K562 (cell line): ENCODE data around the gene ASMTL. TPM values are rescaled to one million over a fixed set of nuclear protein-coding genes. Genes with fewer than 3 reads are reported as not detected.

Source experiments
- ATAC-seq: fragments of 200-7000 bp; cut with Tn5 transposase; 3 replicates; pipeline ENCODE4 v1.9.1; 2020; ENCODE audit warnings: moderate library complexity
- BruUV-seq: library from RNA; stranded (reverse); fragments of 400-500 nt; replicated peaks from 2 replicates; lab custom pipeline; 2021; lab: Mats Ljungman, UMichigan
- CTCF ChIA-PET: fragments of 300-600 bp; formaldehyde crosslinking; extraction: SDS; loops from one replicate; lab custom pipeline; 2021; ENCODE audit warnings: low intra/inter-chr PET ratio; lab: Yijun Ruan, JAX
- POLR2A ChIA-PET: fragments of 300-600, 350-650 bp; sonication (Branson Sonifier 250); formaldehyde crosslinking; extraction: SDS; loops from one replicate; lab custom pipeline; 2021; ENCODE audit warnings: antibody characterized with exemption, inconsistent platforms; lab: Yijun Ruan, JAX
- DNase-seq, 4 experiments: peaks; one replicate each; pipeline versions ENCODE4 v3.0.0 to v3.0.0-alpha.2; 2011 to 2018; ENCODE audit warnings: low spot score in 3 of 4, mixed read lengths in 3 of 4; ENCODE audit errors: extremely low read depth in 1 of 4
- FAIRE-seq: peaks from 2 replicates; lab custom pipeline; 2011; peaks lifted over from hg19 to GRCh38; lab: Jason Lieb, UNC
- H2AFZ ChIP-seq: 2 replicates; pipeline ENCODE4 v1.6.0; 2011; ENCODE audit warnings: low read depth, low read length, control low read depth, inconsistent platforms
- H3K27ac ChIP-seq: fragments of 200-600 bp; 3 replicates; pipeline ENCODE4 v1.8.0; 2011; ENCODE audit warnings: low read depth, mild to moderate bottlenecking, control low read depth, inconsistent platforms, low read length, moderate library complexity, mixed read lengths; ENCODE audit errors: extremely low read depth
- H3K27me3 ChIP-seq, 2 experiments: fragments of 300-600 bp in 1 of 2; 2 replicates in 1 of 2; 3 replicates in 1 of 2; pipeline versions ENCODE4 v1.6.0 to v1.8.0; 2011; ENCODE audit warnings: inconsistent platforms in 2 of 2, low read length in 2 of 2, mild to moderate bottlenecking in 1 of 2, mixed read lengths in 1 of 2, moderate library complexity in 1 of 2; ENCODE audit not compliant: control insufficient read depth in 2 of 2, insufficient read depth in 2 of 2
- H3K36me3 ChIP-seq: fragments of 300-600 bp; 3 replicates; pipeline ENCODE4 v1.8.0; 2011; ENCODE audit warnings: mild to moderate bottlenecking, low read length, inconsistent platforms; ENCODE audit not compliant: control insufficient read depth, insufficient read depth
- H3K4me1 ChIP-seq, 2 experiments: fragments of 200-600 bp in 1 of 2; replicated peaks in 1 of 2; 2 replicates in 1 of 2; 3 replicates in 1 of 2; pipeline versions ENCODE4 v1.5.1 to v1.8.0; 2011; ENCODE audit warnings: inconsistent platforms in 2 of 2, low read length in 2 of 2, mild to moderate bottlenecking in 1 of 2, mixed read lengths in 1 of 2, moderate library complexity in 1 of 2; ENCODE audit not compliant: control insufficient read depth in 2 of 2, insufficient read depth in 2 of 2
- H3K4me2 ChIP-seq: 2 replicates; pipeline ENCODE4 v1.6.1; 2011; ENCODE audit warnings: low read length, control low read depth, inconsistent platforms, mixed read lengths; ENCODE audit not compliant: insufficient read depth
- H3K4me3 ChIP-seq: fragments of 200-600 bp; sonication (generic), shearing (Covaris generic); 2 replicates; pipeline ENCODE4 v1.5.1; 2016; ENCODE audit warnings: control low read depth, inconsistent platforms
- H3K79me2 ChIP-seq: fragments of 200-600 bp; 3 replicates; pipeline ENCODE4 v1.8.0; 2011; ENCODE audit warnings: low read length, inconsistent platforms; ENCODE audit not compliant: control insufficient read depth, insufficient read depth
- H3K9ac ChIP-seq, 2 experiments: 2 replicates each; pipeline versions ENCODE4 v1.6.0 to v1.6.1; 2011; ENCODE audit warnings: low read depth in 2 of 2, low read length in 2 of 2, control low read depth in 1 of 2, inconsistent platforms in 1 of 2, mild to moderate bottlenecking in 1 of 2, mixed read lengths in 1 of 2; ENCODE audit not compliant: insufficient read depth in 1 of 2
- H3K9me1 ChIP-seq: one replicate; pipeline ENCODE4 v1.6.0; 2011; ENCODE audit warnings: inconsistent platforms, mild to moderate bottlenecking, low read length, moderate library complexity; ENCODE audit not compliant: control insufficient read depth, insufficient read depth
- H3K9me3 ChIP-seq: replicated peaks from 2 replicates; pipeline ENCODE4 v1.5.1; 2011; ENCODE audit warnings: low read depth, low read length, inconsistent platforms; ENCODE audit not compliant: control insufficient read depth, insufficient read depth
- H4K20me1 ChIP-seq: replicated peaks from 2 replicates; pipeline ENCODE4 v1.6.1; 2011; ENCODE audit warnings: low read length, inconsistent platforms, mixed read lengths; ENCODE audit not compliant: control insufficient read depth, insufficient read depth
- BCOR ChIP-seq: fragments of 450-650 bp; IDR thresholded peaks from 2 replicates; pipeline ENCODE4 v1.6.1; 2016
- HDAC2 ChIP-seq: fragments of 450-650 bp; IDR thresholded peaks from 2 replicates; pipeline ENCODE4 v1.6.1; 2016; ENCODE audit warnings: mild to moderate bottlenecking
- ILF3 ChIP-seq: fragments of 450-650 bp; IDR thresholded peaks from 2 replicates; pipeline ENCODE4 v1.6.1; 2018; ENCODE audit warnings: antibody characterized with exemption, mild to moderate bottlenecking, moderate library complexity, borderline replicate concordance
- KDM1A ChIP-seq, 2 experiments: fragments of 450-650 bp; IDR thresholded peaks; 2 replicates each; pipeline ENCODE4 v1.6.1; 2016; ENCODE audit warnings: mild to moderate bottlenecking in 2 of 2
- LARP7 ChIP-seq: fragments of 450-650 bp; IDR thresholded peaks from 2 replicates; pipeline ENCODE4 v1.6.1; 2016
- MECOM ChIP-seq: fragments of 250-450 bp; sonication (Bioruptor Pico); IDR thresholded peaks from 2 replicates; pipeline ENCODE4 v1.8.0; 2022; ENCODE audit warnings: inconsistent platforms
- NCOR1 ChIP-seq: fragments of 450-650 bp; IDR thresholded peaks from 2 replicates; pipeline ENCODE4 v1.6.1; 2016; ENCODE audit warnings: mild to moderate bottlenecking, moderate library complexity
- PPARD ChIP-seq: fragments of 250-450 bp; sonication (Bioruptor Pico); IDR thresholded peaks from 2 replicates; pipeline ENCODE4 v1.8.0; 2022; ENCODE audit warnings: inconsistent platforms, mild to moderate bottlenecking, moderate library complexity
- PTBP1 ChIP-seq: fragments of 200-400 bp; formaldehyde crosslinking; IDR thresholded peaks from 2 replicates; pipeline ENCODE4 v1.6.1; 2017; ENCODE audit warnings: low read depth, low read length
- RBM25 ChIP-seq: fragments of 200-400 bp; formaldehyde crosslinking; IDR thresholded peaks from 2 replicates; pipeline ENCODE4 v1.6.1; 2018; ENCODE audit warnings: low read length, low read depth, moderate library complexity; ENCODE audit not compliant: severe bottlenecking
- RCOR1 ChIP-seq, 2 experiments: IDR thresholded peaks; 2 replicates each; pipeline ENCODE4 v1.6.1; 2012; ENCODE audit warnings: low read depth in 2 of 2, low read length in 2 of 2, borderline replicate concordance in 1 of 2, improper control_type of control experiment in 1 of 2
- SMARCA5 ChIP-seq: fragments of 450-650 bp; IDR thresholded peaks from 2 replicates; pipeline ENCODE4 v1.6.1; 2016
- ZBTB26 ChIP-seq: fragments of 450-650 bp; formaldehyde crosslinking; IDR thresholded peaks from 2 replicates; pipeline ENCODE4 v1.4.0; 2022; ENCODE audit warnings: missing genetic modification characterization
- ZNF146 ChIP-seq: IDR thresholded peaks from one replicate; pipeline ENCODE4 v1.6.1; 2018; ENCODE audit warnings: missing compliant biosample characterization; ENCODE audit not compliant: unreplicated experiment
- WGBS: fragments of 100-300 bp; shearing (Covaris generic); methylation state at CpG from one replicate; pipeline ENCODE4 v1.1.6; 2016; ENCODE audit warnings: low coverage, mixed read lengths; ENCODE audit not compliant: insufficient coverage; ENCODE audit errors: missing lambda C conversion rate; 5-methylcytosine and 5-hydroxymethylcytosine counted together
- in situ Hi-C: fragments of 300-500 bp; cut with MboI; formaldehyde crosslinking; loops from 4 replicates; pipeline ENCODE4 v1.15.0; 2018; ENCODE audit warnings: inconsistent platforms, mixed read lengths
- intact Hi-C: fragments of 100-400 bp; cut with micrococcal nuclease; formaldehyde crosslinking; loops from 2 replicates; pipeline ENCODE4 v1.14.2; 2022
- polyA plus RNA-seq, 8 experiments: library from polyadenylated mRNA; depleted of rRNA in 4 of 8; stranded (reverse) in 5 of 8; unstranded in 3 of 8; fragments of >200 nt; fragmentation: Nextera tagmentation in 2 of 8; fragmentation: Illumina TruSeq in 1 of 8; extraction: Ambion mirVana in 2 of 8; extraction: Trizol in 1 of 8; gene quantifications; 2 replicates each; pipeline versions ENCODE4 v1.2.1 to v1.2.3, GENCODE V29; 2011 to 2014; ENCODE audit warnings: inconsistent platforms in 1 of 8, missing spikeins in 1 of 8
- total RNA-seq, 7 experiments: library from RNA; depleted of rRNA in 6 of 7; stranded (reverse); fragments of >200 nt in 6 of 7; fragmentation: Illumina TruSeq in 2 of 7; extraction: Trizol in 2 of 7; gene quantifications; 2 replicates each; pipeline versions ENCODE4 v1.2.1 to v1.2.3, GENCODE V29; 2011 to 2021; ENCODE audit warnings: low replicate concordance in 1 of 7
- TF ChIP-seq, protein P1 (sequence below): fragments of 250-450 bp; sonication (Bioruptor Pico); IDR thresholded peaks from 2 replicates; pipeline ENCODE4 v1.4.0; 2020; ENCODE audit warnings: mild to moderate bottlenecking
- TF ChIP-seq, protein P2 (sequence below): fragments of 200-800 bp; sonication (Bioruptor generic); IDR thresholded peaks from 2 replicates; pipeline ENCODE4 v1.6.1; 2017; ENCODE audit warnings: missing genetic modification characterization, missing compliant biosample characterization
- TF ChIP-seq, protein P3 (sequence below): conservative IDR thresholded peaks from 2 replicates; pipeline ENCODE4 v1.6.1; 2011; ENCODE audit warnings: low read depth, mild to moderate bottlenecking, low read length; ENCODE audit not compliant: control insufficient read depth

Gene ASMTL
- total and polyA plus RNA-seq, 9 of the 15 experiments (the other 6 are each of a cell fraction or from before 2014, with no cell fraction given): 0.56 to 20.6 (median 7.6) TPM

- TF ChIP-seq LARP7 (no peak), ILF3 (no peak), PPARD (no peak), NCOR1 (no peak)
- TF ChIP-seq, protein P1, sequence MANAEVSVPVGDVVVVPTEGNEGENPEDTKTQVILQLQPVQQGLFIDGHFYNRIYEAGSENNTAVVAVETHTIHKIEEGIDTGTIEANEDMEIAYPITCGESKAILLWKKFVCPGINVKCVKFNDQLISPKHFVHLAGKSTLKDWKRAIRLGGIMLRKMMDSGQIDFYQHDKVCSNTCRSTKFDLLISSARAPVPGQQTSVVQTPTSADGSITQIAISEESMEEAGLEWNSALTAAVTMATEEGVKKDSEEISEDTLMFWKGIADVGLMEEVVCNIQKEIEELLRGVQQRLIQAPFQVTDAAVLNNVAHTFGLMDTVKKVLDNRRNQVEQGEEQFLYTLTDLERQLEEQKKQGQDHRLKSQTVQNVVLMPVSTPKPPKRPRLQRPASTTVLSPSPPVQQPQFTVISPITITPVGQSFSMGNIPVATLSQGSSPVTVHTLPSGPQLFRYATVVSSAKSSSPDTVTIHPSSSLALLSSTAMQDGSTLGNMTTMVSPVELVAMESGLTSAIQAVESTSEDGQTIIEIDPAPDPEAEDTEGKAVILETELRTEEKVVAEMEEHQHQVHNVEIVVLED (CRISPR knock-in tag): no peak
- TF ChIP-seq, protein P2, sequence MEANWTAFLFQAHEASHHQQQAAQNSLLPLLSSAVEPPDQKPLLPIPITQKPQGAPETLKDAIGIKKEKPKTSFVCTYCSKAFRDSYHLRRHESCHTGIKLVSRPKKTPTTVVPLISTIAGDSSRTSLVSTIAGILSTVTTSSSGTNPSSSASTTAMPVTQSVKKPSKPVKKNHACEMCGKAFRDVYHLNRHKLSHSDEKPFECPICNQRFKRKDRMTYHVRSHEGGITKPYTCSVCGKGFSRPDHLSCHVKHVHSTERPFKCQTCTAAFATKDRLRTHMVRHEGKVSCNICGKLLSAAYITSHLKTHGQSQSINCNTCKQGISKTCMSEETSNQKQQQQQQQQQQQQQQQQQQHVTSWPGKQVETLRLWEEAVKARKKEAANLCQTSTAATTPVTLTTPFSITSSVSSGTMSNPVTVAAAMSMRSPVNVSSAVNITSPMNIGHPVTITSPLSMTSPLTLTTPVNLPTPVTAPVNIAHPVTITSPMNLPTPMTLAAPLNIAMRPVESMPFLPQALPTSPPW: no peak
- TF ChIP-seq, all 486 proteins: peak for 6
These were observed 34.1 kb upstream of the ASMTL start (continued) for GRCh38 chrX:1486749-1487361.

DNA sequence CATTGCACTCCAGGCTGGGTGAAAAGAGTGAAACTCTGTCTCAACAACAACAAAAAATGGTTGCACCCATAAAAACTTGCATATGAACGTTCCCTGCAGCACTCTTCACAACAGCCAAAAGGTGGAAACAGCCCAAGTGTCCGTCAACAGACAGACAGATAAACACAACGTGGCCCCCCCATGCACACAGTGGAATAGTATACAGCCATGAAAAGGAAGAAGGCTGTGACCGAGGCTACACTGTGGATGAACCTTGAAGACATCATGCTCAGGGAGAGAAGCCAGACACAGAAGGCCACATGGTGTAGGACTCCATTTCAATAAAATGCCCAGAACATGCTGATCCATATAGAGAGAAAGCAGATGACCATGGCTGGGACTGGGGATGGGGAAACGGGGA lies 33.5 kb upstream of the ASMTL start:
- 37% methylated on average over 3 of the region's 5 CpGs for WGBS
- no peaks in the 10 kb centered on the region for H3K36me3 ChIP-seq
- POLR2A ChIA-PET: no interaction called here
- H3K9ac ChIP-seq: no peak overlapping the region
- H3K9me1 ChIP-seq: no peaks in the 10 kb centered on the region
- H3K27me3 ChIP-seq: no peaks in the 10 kb centered on the region
- H3K79me2 ChIP-seq: no peaks in the 10 kb centered on the region
- no peak for DNase-seq
- H3K4me1 ChIP-seq: peaks cover 7 to 11% of the 10 kb centered on the region in 2 experiments
- in situ Hi-C loops: no loop called here
- CTCF ChIA-PET: no interaction called here
- 0 out of 2 replicates have a peak, but pooled peaks cover 2% of the 10 kb centered on the region for H3K9me3 ChIP-seq
- BruUV-seq: no TSS peak
- intact Hi-C loops: no loop called here
- H3K27ac ChIP-seq: no peak overlapping the region
- no peak overlapping the region for H3K4me3 ChIP-seq
- H3K4me2 ChIP-seq: no peak overlapping the region
- H2AFZ ChIP-seq: peak overlapping the region; percentile 68; the same call in 1 of the 2 replicates
- no peaks in the 10 kb centered on the region for H4K20me1 ChIP-seq
- FAIRE-seq: no peak
- ATAC-seq: no peak
- TF ChIP-seq HDAC2: peak; percentile 59; the same call in 1 of the 2 replicates
- peak; percentile 34; the same call in 1 of the 2 replicates for TF ChIP-seq SMARCA5
- no peak for TF ChIP-seq MECOM (CRISPR knock-in tag)
- TF ChIP-seq RBM25: peak; percentile 86
- peak; percentile 100 for TF ChIP-seq ZNF146 (CRISPR knock-in tag)
- TF ChIP-seq BCOR: peak; percentile 86
- TF ChIP-seq ZBTB26 (CRISPR knock-in tag): no peak
- 0 out of 2 replicates have a peak, but pooled peaks have one; percentile 37 for TF ChIP-seq PTBP1
- TF ChIP-seq KDM1A (IDR thresholded peaks at IDR 0.05): peak in 1 of 2 experiments; percentile 42; a peak in 1 of 4 replicates
- TF ChIP-seq, protein P3, sequence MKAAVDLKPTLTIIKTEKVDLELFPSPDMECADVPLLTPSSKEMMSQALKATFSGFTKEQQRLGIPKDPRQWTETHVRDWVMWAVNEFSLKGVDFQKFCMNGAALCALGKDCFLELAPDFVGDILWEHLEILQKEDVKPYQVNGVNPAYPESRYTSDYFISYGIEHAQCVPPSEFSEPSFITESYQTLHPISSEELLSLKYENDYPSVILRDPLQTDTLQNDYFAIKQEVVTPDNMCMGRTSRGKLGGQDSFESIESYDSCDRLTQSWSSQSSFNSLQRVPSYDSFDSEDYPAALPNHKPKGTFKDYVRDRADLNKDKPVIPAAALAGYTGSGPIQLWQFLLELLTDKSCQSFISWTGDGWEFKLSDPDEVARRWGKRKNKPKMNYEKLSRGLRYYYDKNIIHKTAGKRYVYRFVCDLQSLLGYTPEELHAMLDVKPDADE: no peak
- 0 out of 4 replicates have a peak, but pooled peaks of 1 of the 2 experiments have one; percentile 40 for TF ChIP-seq RCOR1 (IDR thresholded peaks at IDR 0.05; ENCODE audit: borderline replicate concordance in 1 of 2, low read depth in 2 of 2, low read length in 2 of 2)
